ENCODE results near the gene ARHGAP10. TPM values are rescaled to one million over a fixed set of nuclear protein-coding genes. Genes with fewer than 3 reads are reported as not detected.

The ARHGAP10 gene
- total and polyA plus RNA-seq, 10 of the 15 experiments (the other 5 are each of a cell fraction or from before 2014, with no cell fraction given): 1.3 to 25.8 (median 17.2) TPM

DNA sequence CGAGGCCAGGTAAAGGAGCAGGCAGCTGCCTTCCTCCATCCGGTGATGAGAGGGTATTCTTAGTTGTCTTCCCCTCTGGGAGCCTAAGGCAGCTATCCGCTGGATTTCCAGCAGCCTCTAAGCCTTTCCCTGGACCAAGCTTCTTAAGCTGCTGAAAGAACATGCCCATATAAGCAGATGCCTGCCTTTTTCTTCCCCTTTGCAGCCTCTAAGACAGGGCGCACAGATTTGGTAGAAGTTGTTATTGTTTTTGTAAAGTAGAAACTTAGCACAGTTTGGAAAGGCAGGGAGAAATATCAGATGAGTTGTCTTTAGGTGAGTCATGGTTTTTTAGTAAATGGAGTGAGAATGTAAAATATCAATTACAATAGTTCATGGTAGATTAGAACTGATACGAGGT is 210.8 kb downstream of the ARHGAP10 start:
- ChIA-PET CTCF (interaction anchor here (0.7 to 2.5 kb wide), 6 partner anchors 12 to 114 kb away, joined by 3 to 10 read pairs (median 8); no protein-coding TSS in a partner anchor), POLR2A (interaction anchor here (0.9 to 1.1 kb wide), 2 partner anchors 27 to 114 kb away, joined by 3 read pairs; no protein-coding TSS in a partner anchor), SMC1A (ENCODE audit: uncharacterized antibody, unreplicated experiment) (interaction anchor here (0.8 to 1.9 kb wide), 17 partner anchors 10 to 1632 kb away, joined by 3 to 13 read pairs (median 4); partner anchors contain the start of gene TMEM184C), RAD21 (ENCODE audit: unreplicated experiment) (interaction anchor here (0.8 to 1.2 kb wide), 6 partner anchors 12 to 157 kb away, joined by 3 to 9 read pairs (median 3); no protein-coding TSS in a partner anchor)
- FAIRE-seq (no peak), DNase-seq (ENCODE audit: low read depth, low spot score) (no peak), ATAC-seq (peak; percentile 67)
- Histone ChIP-seq H3K9ac (ENCODE audit: control insufficient read depth, insufficient read depth, low read length) (no peak overlapping the region), H3K27me3 (replicated peaks in 1 of 2; ENCODE audit: control insufficient read depth in 2 of 2, insufficient read depth in 2 of 2, low read length in 1 of 2) (no peaks in the 10 kb centered on the region), H3K36me3 (ENCODE audit: control insufficient read depth in 2 of 2, insufficient read depth in 2 of 2, low read length in 1 of 2) (peaks cover 0 to 11% of the 10 kb centered on the region in 2 experiments; a peak in 3 of 4 replicates), H3K4me2 (ENCODE audit: control insufficient read depth, insufficient read depth) (peak overlapping the region; percentile 32), H3K27ac (ENCODE audit: control insufficient read depth, insufficient read depth) (no peak overlapping the region), H4K20me1 (ENCODE audit: control insufficient read depth, insufficient read depth) (peaks cover 3% of the 10 kb centered on the region; the same call in 1 of the 2 replicates), H3K79me2 (ENCODE audit: control insufficient read depth, insufficient read depth, low read length) (no peaks in the 10 kb centered on the region), H3K9me3 (replicated peaks; ENCODE audit: control insufficient read depth, insufficient read depth, low read length) (no peaks in the 10 kb centered on the region; the same call in 2 of the 3 replicates), H3K4me3 (no peak overlapping the region), H2AFZ (ENCODE audit: control insufficient read depth, low read depth, low read length) (no peak overlapping the region), H3K4me1 (ENCODE audit: control insufficient read depth, insufficient read depth, low read length) (peaks cover 21% of the 10 kb centered on the region)
- in situ Hi-C loops (cut with MboI) (no loop called here), intact Hi-C loops (cut with micrococcal nuclease; ENCODE audit: unreplicated experiment) (loop anchor here (5.0 kb wide), 1 partner anchor 115 kb away; no protein-coding TSS in a partner anchor)
- TF ChIP-seq SRF (IDR thresholded peaks at IDR 0.05; ENCODE audit: low read depth in 2 of 2, low read length in 2 of 2): peak; percentile 19 to 30; a peak in 2 of 4 replicates
- no peak for TF ChIP-seq MEF2B (IDR thresholded peaks at IDR 0.05; ENCODE audit: partially characterized antibody, poor library complexity, severe bottlenecking)
- BruUV-seq (replicated peaks): no TSS peak
- 68% methylated on average over 5 of the region's 5 CpGs for WGBS (ENCODE audit: insufficient coverage, insufficient replicate concordance, low lambda C conversion rate, missing lambda C conversion rate)

DNA sequence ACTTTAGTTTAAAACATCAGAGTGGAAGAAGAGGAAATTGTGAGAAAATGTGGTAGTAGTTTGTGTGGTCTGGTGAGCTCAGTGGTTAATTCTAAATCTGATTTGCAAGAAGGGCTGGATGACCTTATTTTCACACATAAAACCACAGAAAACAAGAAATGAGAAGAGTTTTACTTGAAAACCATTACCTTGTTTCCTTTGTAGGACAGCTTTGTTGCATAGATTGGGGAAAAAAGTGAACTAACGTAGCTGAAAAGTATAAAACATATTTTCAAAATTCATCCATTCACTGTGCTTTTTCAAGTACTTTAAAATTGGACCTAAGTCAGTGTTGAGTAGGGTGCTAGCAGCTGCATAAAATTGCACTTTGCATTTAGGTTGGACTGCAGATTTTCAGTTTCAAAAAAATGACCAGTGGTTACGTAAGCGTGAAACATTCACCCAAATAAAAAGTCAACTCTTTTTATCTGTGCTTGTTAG is 211.3 kb downstream of the ARHGAP10 start:
- Histone ChIP-seq H3K79me2 (ENCODE audit: control insufficient read depth, insufficient read depth, low read length) (no peaks in the 10 kb centered on the region), H3K4me3 (peak overlapping the region; percentile 13; the same call in 1 of the 2 replicates)
- TF ChIP-seq CREM (IDR thresholded peaks at IDR 0.05; ENCODE audit: low read depth): peak; percentile 83
- TF ChIP-seq FOS (IDR thresholded peaks at IDR 0.05; ENCODE audit: borderline replicate concordance, extremely low read depth, insufficient read length): no peak
- peak in 1 of 2 experiments; percentile 88; a peak in 2 of 4 replicates for TF ChIP-seq ETV6 (conservative IDR thresholded peaks at IDR 0.05 in 1 of 2, IDR thresholded peaks at IDR 0.05 in 1 of 2; ENCODE audit: borderline replicate concordance in 1 of 2, low read depth in 1 of 2)
- TF ChIP-seq KAT2A (conservative IDR thresholded peaks at IDR 0.05; ENCODE audit: control insufficient read depth, low read depth, low read length): no peak
- no peak for TF ChIP-seq NR2C1 (IDR thresholded peaks at IDR 0.05)
- no peak for TF ChIP-seq BRCA1 (IDR thresholded peaks at IDR 0.05; ENCODE audit: low read depth, low read length)
- no peak for TF ChIP-seq RAD21 (IDR thresholded peaks at IDR 0.05; ENCODE audit: insufficient read depth, low read depth, low read length)
- TF ChIP-seq CHD1 (IDR thresholded peaks at IDR 0.05; ENCODE audit: low read depth, low read length): no peak
- TF ChIP-seq KLF5 (IDR thresholded peaks at IDR 0.05; ENCODE audit: partially characterized antibody): no peak
- TF ChIP-seq CBFB (IDR thresholded peaks at IDR 0.05; ENCODE audit: low read depth): peak; percentile 91
- no peak for TF ChIP-seq ASH2L (IDR thresholded peaks at IDR 0.05; ENCODE audit: borderline replicate concordance, low read depth)
- peak; percentile 81 to 88 for TF ChIP-seq EP300 (IDR thresholded peaks at IDR 0.05; ENCODE audit: borderline replicate concordance in 1 of 2, control insufficient read depth in 1 of 2, low read depth in 2 of 2, low read length in 2 of 2)

More for the DNA sequence above, 211.3 kb downstream of the ARHGAP10 start:
- intact Hi-C loops (cut with micrococcal nuclease; ENCODE audit: unreplicated experiment) (loop anchor here (5.0 kb wide), 1 partner anchor 114 kb away; no protein-coding TSS in a partner anchor), in situ Hi-C loops (cut with MboI) (no loop called here)
- H3K4me2 ChIP-seq (ENCODE audit: control insufficient read depth, insufficient read depth): peak overlapping the region; percentile 32; the same call in 1 of the 2 replicates
- H3K9me3 ChIP-seq (replicated peaks; ENCODE audit: control insufficient read depth, insufficient read depth, low read length): no peaks in the 10 kb centered on the region; the same call in 2 of the 3 replicates
- peaks cover 21% of the 10 kb centered on the region for H3K4me1 ChIP-seq (ENCODE audit: control insufficient read depth, insufficient read depth, low read length)
- SMC1A ChIA-PET (ENCODE audit: uncharacterized antibody, unreplicated experiment): interaction anchor here (0.8 to 1.9 kb wide), 19 partner anchors 10 to 1633 kb away, joined by 3 to 13 read pairs (median 4); partner anchors contain the start of gene TMEM184C
- H3K27me3 ChIP-seq (replicated peaks in 1 of 2; ENCODE audit: control insufficient read depth in 2 of 2, insufficient read depth in 2 of 2, low read length in 1 of 2): no peaks in the 10 kb centered on the region
- BruUV-seq (replicated peaks): no TSS peak
- H3K27ac ChIP-seq (ENCODE audit: control insufficient read depth, insufficient read depth): peak overlapping the region; percentile 59
- H4K20me1 ChIP-seq (ENCODE audit: control insufficient read depth, insufficient read depth): peaks cover 3% of the 10 kb centered on the region; the same call in 1 of the 2 replicates
- POLR2A ChIA-PET: interaction anchor here (0.6 to 1.1 kb wide), 4 partner anchors 15 to 443 kb away, joined by 3 to 5 read pairs (median 3); no protein-coding TSS in a partner anchor
- 1% methylated on average over 3 of the region's 3 CpGs for WGBS (ENCODE audit: insufficient coverage, insufficient replicate concordance, low lambda C conversion rate, missing lambda C conversion rate)
- peak; percentile 93 for ATAC-seq
- RAD21 ChIA-PET (ENCODE audit: unreplicated experiment): interaction anchor here (0.8 to 1.2 kb wide), 6 partner anchors 12 to 158 kb away, joined by 3 to 9 read pairs (median 3); no protein-coding TSS in a partner anchor
- no peak overlapping the region for H3K9ac ChIP-seq (ENCODE audit: control insufficient read depth, insufficient read depth, low read length)
- H2AFZ ChIP-seq (ENCODE audit: control insufficient read depth, low read depth, low read length): no peak overlapping the region
- CTCF ChIA-PET: interaction anchor here (0.7 to 2.5 kb wide), 9 partner anchors 12 to 114 kb away, joined by 3 to 10 read pairs (median 5); no protein-coding TSS in a partner anchor
- peak; percentile 62 for DNase-seq (ENCODE audit: low read depth, low spot score)
- H3K36me3 ChIP-seq (ENCODE audit: control insufficient read depth in 2 of 2, insufficient read depth in 2 of 2, low read length in 1 of 2): peaks cover 0 to 13% of the 10 kb centered on the region in 2 experiments; a peak in 3 of 4 replicates
- peak; percentile 75 for FAIRE-seq

Measured in GM12878 (cell line).